BE2C (cell line): ENCODE results near the gene GNA14.

Experiments
- DNase-seq: peaks from one replicate; pipeline ENCODE4 v3.0.0-alpha.2; 2020
- H3K27me3 ChIP-seq: fragments of 250-450 bp; sonication (Bioruptor Pico); 2 replicates; pipeline ENCODE4 v1.5.1; 2020; ENCODE audit warnings: mild to moderate bottlenecking
- H3K36me3 ChIP-seq: fragments of 250-450 bp; sonication (Bioruptor Pico); 2 replicates; pipeline ENCODE4 v1.5.1; 2020; ENCODE audit warnings: mild to moderate bottlenecking
- H3K4me1 ChIP-seq: fragments of 250-450 bp; sonication (Bioruptor Pico); 2 replicates; pipeline ENCODE4 v1.5.1; 2020
- H3K4me3 ChIP-seq: 2 replicates; pipeline ENCODE4 v1.5.1; 2011; ENCODE audit warnings: low read depth, low read length
- H3K9me3 ChIP-seq: fragments of 250-450 bp; sonication (Bioruptor Pico); 2 replicates; pipeline ENCODE4 v1.5.1; 2020
- CTCF ChIP-seq: IDR thresholded peaks from 2 replicates; pipeline ENCODE4 v1.5.1; 2012; ENCODE audit warnings: mild to moderate bottlenecking, low read depth, low read length

Gene GNA14

GRCh38 chr9:77375956-77376532, 272.1 kb downstream of the GNA14 start:
- peaks cover 3% of the 10 kb centered on the region for H3K36me3 ChIP-seq
- no peaks in the 10 kb centered on the region for H3K27me3 ChIP-seq
- no peaks in the 10 kb centered on the region for H3K9me3 ChIP-seq
- no peak for DNase-seq
- no peak overlapping the region for H3K4me3 ChIP-seq
- TF ChIP-seq CTCF: no peak
- no peaks in the 10 kb centered on the region for H3K4me1 ChIP-seq

GRCh38 chr9:77374266-77374665, 273.9 kb downstream of the GNA14 start:
- H3K4me3 ChIP-seq: no peak overlapping the region
- no peaks in the 10 kb centered on the region for H3K27me3 ChIP-seq
- H3K9me3 ChIP-seq: no peaks in the 10 kb centered on the region
- no peak for TF ChIP-seq CTCF
- H3K4me1 ChIP-seq: no peaks in the 10 kb centered on the region
- peaks cover 19% of the 10 kb centered on the region for H3K36me3 ChIP-seq
- no peak for DNase-seq
